ENCODE results near the gene NPIPB4.

NPIPB4 gene

DNA sequence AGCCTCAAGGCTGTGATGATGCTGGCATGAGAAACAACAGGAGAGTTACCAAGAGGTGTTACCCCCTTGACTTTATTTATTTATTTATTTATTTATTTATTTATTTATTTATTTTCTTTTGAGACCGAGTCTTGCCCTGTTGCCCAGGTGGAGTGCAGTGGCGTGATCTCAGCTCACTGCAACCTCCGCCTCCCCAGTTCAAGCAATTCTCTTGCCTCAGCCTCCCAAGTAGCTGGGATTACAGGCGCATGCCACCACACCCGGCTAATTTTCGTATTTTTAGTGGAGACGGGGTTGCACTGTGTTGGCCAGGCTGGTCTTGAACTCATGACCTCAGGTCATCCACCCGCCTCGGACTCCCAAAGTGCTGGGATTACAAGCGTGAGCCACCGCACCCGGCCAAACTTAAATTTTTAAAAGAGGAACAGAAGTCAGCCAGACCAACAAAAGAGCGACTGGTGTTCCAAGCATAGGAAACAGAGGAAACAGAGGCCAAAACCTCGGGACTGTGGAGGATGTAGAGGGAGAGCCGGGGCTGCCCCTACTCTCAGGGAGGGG is 36.6 kb downstream of the NPIPB4 start (continued):
- TF ChIP-seq, protein P1, sequence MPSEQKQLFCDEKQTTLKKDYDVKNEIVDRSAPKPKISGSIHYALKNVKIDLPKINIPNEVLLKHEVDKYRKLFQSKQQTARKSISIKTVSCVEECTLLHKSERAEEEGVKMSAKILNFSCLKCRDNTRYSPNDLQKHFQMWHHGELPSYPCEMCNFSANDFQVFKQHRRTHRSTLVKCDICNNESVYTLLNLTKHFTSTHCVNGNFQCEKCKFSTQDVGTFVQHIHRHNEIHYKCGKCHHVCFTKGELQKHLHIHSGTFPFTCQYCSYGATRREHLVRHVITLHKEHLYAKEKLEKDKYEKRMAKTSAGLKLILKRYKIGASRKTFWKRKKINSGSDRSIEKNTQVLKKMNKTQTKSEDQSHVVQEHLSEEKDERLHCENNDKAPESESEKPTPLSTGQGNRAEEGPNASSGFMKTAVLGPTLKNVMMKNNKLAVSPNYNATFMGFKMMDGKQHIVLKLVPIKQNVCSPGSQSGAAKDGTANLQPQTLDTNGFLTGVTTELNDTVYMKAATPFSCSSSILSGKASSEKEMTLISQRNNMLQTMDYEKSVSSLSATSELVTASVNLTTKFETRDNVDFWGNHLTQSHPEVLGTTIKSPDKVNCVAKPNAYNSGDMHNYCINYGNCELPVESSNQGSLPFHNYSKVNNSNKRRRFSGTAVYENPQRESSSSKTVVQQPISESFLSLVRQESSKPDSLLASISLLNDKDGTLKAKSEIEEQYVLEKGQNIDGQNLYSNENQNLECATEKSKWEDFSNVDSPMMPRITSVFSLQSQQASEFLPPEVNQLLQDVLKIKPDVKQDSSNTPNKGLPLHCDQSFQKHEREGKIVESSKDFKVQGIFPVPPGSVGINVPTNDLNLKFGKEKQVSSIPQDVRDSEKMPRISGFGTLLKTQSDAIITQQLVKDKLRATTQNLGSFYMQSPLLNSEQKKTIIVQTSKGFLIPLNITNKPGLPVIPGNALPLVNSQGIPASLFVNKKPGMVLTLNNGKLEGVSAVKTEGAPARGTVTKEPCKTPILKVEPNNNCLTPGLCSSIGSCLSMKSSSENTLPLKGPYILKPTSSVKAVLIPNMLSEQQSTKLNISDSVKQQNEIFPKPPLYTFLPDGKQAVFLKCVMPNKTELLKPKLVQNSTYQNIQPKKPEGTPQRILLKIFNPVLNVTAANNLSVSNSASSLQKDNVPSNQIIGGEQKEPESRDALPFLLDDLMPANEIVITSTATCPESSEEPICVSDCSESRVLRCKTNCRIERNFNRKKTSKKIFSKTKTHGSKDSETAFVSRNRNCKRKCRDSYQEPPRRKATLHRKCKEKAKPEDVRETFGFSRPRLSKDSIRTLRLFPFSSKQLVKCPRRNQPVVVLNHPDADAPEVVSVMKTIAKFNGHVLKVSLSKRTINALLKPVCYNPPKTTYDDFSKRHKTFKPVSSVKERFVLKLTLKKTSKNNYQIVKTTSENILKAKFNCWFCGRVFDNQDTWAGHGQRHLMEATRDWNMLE (tag by site-specific recombination; conservative IDR thresholded peaks at IDR 0.05; ENCODE audit: low read depth): peak; percentile 98
- TF ChIP-seq MZF1 (tag by site-specific recombination; IDR thresholded peaks at IDR 0.05; ENCODE audit: borderline replicate concordance): peak; percentile 80; the same call in 1 of the 2 replicates
- peak; percentile 86 for TF ChIP-seq ZBTB21 (tag by site-specific recombination; IDR thresholded peaks at IDR 0.05)
- TF ChIP-seq ZBTB8A (tag by site-specific recombination; IDR thresholded peaks at IDR 0.05): peak; percentile 90
- peak; percentile 86; the same call in 1 of the 2 replicates for TF ChIP-seq ZNF155 (tag by site-specific recombination; IDR thresholded peaks at IDR 0.05)
- peak; percentile 99 for TF ChIP-seq ZNF404 (tag by site-specific recombination; IDR thresholded peaks at IDR 0.05)
- TF ChIP-seq, protein P2, sequence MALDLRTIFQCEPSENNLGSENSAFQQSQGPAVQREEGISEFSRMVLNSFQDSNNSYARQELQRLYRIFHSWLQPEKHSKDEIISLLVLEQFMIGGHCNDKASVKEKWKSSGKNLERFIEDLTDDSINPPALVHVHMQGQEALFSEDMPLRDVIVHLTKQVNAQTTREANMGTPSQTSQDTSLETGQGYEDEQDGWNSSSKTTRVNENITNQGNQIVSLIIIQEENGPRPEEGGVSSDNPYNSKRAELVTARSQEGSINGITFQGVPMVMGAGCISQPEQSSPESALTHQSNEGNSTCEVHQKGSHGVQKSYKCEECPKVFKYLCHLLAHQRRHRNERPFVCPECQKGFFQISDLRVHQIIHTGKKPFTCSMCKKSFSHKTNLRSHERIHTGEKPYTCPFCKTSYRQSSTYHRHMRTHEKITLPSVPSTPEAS (tag by site-specific recombination; IDR thresholded peaks at IDR 0.05): 0 out of 2 replicates have a peak, but pooled peaks have one; percentile 8
- TF ChIP-seq ZFP3 (tag by site-specific recombination; IDR thresholded peaks at IDR 0.05; ENCODE audit: low read depth): peak; percentile 63
- TF ChIP-seq, protein P3, sequence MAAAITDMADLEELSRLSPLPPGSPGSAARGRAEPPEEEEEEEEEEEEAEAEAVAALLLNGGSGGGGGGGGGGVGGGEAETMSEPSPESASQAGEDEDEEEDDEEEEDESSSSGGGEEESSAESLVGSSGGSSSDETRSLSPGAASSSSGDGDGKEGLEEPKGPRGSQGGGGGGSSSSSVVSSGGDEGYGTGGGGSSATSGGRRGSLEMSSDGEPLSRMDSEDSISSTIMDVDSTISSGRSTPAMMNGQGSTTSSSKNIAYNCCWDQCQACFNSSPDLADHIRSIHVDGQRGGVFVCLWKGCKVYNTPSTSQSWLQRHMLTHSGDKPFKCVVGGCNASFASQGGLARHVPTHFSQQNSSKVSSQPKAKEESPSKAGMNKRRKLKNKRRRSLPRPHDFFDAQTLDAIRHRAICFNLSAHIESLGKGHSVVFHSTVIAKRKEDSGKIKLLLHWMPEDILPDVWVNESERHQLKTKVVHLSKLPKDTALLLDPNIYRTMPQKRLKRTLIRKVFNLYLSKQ (tag by site-specific recombination; IDR thresholded peaks at IDR 0.05; ENCODE audit: borderline replicate concordance): peak; percentile 97
- peak; percentile 91; the same call in 1 of the 2 replicates for TF ChIP-seq GLI2 (tag by site-specific recombination; IDR thresholded peaks at IDR 0.05; ENCODE audit: borderline replicate concordance, low read depth)
- TF ChIP-seq, protein P4, sequence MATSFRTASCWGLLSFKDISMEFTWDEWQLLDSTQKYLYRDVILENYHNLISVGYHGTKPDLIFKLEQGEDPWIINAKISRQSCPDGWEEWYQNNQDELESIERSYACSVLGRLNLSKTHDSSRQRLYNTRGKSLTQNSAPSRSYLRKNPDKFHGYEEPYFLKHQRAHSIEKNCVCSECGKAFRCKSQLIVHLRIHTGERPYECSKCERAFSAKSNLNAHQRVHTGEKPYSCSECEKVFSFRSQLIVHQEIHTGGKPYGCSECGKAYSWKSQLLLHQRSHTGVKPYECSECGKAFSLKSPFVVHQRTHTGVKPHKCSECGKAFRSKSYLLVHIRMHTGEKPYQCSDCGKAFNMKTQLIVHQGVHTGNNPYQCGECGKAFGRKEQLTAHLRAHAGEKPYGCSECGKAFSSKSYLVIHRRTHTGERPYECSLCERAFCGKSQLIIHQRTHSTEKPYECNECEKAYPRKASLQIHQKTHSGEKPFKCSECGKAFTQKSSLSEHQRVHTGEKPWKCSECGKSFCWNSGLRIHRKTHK (tag by site-specific recombination; IDR thresholded peaks at IDR 0.05): 0 out of 2 replicates have a peak, but pooled peaks have one; percentile 40
- peak; percentile 27; the same call in 1 of the 2 replicates for TF ChIP-seq SP3 (tag by site-specific recombination; IDR thresholded peaks at IDR 0.05)
- peak; percentile 95; the same call in 1 of the 2 replicates for TF ChIP-seq ZNF202 (tag by site-specific recombination; IDR thresholded peaks at IDR 0.05; ENCODE audit: borderline replicate concordance)
- TF ChIP-seq ZNF510 (tag by site-specific recombination; IDR thresholded peaks at IDR 0.05; ENCODE audit: insufficient replicate concordance): peak; percentile 96
- TF ChIP-seq ZNF146 (tag by site-specific recombination; IDR thresholded peaks at IDR 0.05): peak; percentile 32; the same call in 1 of the 2 replicates
- TF ChIP-seq ZNF266 (tag by site-specific recombination; IDR thresholded peaks at IDR 0.05; ENCODE audit: low read depth): peak; percentile 99
- TF ChIP-seq GFI1B (tag by site-specific recombination; IDR thresholded peaks at IDR 0.05): peak; percentile 85
- TF ChIP-seq ZNF138 (tag by site-specific recombination; IDR thresholded peaks at IDR 0.05; ENCODE audit: borderline replicate concordance): peak; percentile 100
- peak; percentile 10; the same call in 1 of the 2 replicates for TF ChIP-seq ZXDB (tag by site-specific recombination; IDR thresholded peaks at IDR 0.05)

Data from HEK293 (cell line).